Measurements from ENCODE around the gene EIF1AX.
"Not testable (repeated sequence)": the region's sequence is repeated elsewhere in the genome, so short reads cannot be mapped to it uniquely, and the experiment has no call there.

Gene EIF1AX

GRCh38 chrX:20128670-20129069, 13.0 kb downstream of the EIF1AX start:
- in situ Hi-C loops (cut with HindIII; ENCODE audit: low sequenced_read_pairs), result no loop called here

GRCh38 chrX:20127440-20127839, 14.2 kb downstream of the EIF1AX start:
- in situ Hi-C loops (cut with HindIII; ENCODE audit: low sequenced_read_pairs), result not testable (repeated sequence)

DNA sequence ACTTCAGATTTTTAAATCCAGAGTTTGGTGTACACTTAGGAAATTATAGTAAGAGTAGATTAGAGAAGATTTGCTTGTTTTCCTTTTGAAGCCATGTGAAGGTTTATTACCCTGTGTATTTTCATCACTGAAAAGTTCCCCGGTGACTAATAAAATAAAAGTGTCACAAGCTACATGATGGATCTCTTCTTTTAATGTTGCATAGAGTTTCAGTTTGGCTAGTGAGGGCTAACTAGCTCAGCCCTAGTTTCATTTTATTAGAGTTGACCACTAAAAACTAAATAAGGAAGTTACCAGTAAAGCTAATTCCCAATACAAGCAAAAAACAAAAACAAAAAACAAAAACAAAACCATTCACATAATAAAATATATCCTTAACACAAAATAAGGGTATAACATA, 14.8 kb downstream of the EIF1AX start:
- in situ Hi-C loops (cut with HindIII; ENCODE audit: low sequenced_read_pairs), result not testable (repeated sequence)

GRCh38 chrX:20124964-20125363, 16.7 kb downstream of the EIF1AX start:
- in situ Hi-C loops (cut with HindIII; ENCODE audit: low sequenced_read_pairs), result no loop called here

GRCh38 chrX:20118065-20118824, 23.4 kb downstream of the EIF1AX start:
- in situ Hi-C loops (cut with HindIII; ENCODE audit: low sequenced_read_pairs), result no loop called here

GRCh38 chrX:20116577-20117240, 24.9 kb downstream of the EIF1AX start, which contains the start of gene MAP7D2:
Gene MAP7D2 (minus strand): TSS chrX:20116907. CDS start chrX:20116879, 28 bp downstream.
- in situ Hi-C loops (cut with HindIII; ENCODE audit: low sequenced_read_pairs), result no loop called here

- in situ Hi-C loops (cut with HindIII; ENCODE audit: low sequenced_read_pairs), result no loop called here
These were observed 25.5 kb downstream of the EIF1AX start for GRCh38 chrX:20116087-20116576.

- in situ Hi-C loops (cut with HindIII; ENCODE audit: low sequenced_read_pairs), result no loop called here
These were observed 29.4 kb downstream of the EIF1AX start for GRCh38 chrX:20112022-20112774.

- in situ Hi-C loops (cut with HindIII; ENCODE audit: low sequenced_read_pairs), result no loop called here
These were observed 30.4 kb downstream of the EIF1AX start for GRCh38 chrX:20111271-20111670.

GRCh38 chrX:20101934-20102581, 39.6 kb downstream of the EIF1AX start:
- in situ Hi-C loops (cut with HindIII; ENCODE audit: low sequenced_read_pairs), result no loop called here

GRCh38 chrX:20091499-20091898, 50.1 kb downstream of the EIF1AX start:
- in situ Hi-C loops (cut with HindIII; ENCODE audit: low sequenced_read_pairs), result no loop called here

DNA sequence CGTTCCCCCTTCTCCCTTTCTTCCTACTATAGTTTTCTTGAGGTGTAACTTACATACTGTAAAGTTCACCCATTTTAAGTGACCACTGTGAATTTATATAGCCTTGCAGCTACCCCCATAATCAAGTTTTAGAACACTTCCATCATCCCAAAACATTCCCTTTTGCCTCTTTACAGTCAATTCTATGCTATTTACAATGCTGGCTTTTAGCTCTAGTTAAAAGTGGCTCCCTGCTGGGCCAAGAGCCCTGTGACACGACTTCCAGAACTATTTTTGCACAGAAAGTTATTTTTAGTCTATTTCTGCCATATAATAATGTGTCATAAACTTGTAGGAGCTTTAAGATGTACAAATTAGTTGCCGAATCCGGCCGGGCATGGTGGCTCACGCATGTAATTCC, 51.8 kb downstream of the EIF1AX start:
- in situ Hi-C loops (cut with HindIII; ENCODE audit: low sequenced_read_pairs), result no loop called here

DNA sequence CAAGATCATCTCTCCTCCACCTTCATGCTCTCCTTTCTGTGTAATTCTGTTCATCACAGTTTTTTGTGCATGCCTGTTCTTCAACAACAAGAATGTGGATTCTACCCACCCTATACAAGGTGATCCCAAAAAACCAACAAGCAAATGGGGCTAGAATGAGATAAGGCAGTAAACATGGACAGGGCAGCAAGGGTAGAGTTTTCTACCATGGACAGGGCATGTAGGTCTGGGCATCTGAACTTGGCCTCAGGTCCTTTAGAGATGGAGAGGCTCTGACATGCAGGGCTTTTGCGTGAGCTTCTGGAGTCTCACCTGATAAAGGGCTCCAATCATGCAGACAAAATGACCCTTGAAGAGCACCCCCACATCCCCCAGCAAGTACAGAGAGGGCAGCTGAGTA, 61.4 kb downstream of the EIF1AX start:
- in situ Hi-C loops (cut with HindIII; ENCODE audit: low sequenced_read_pairs), result no loop called here

All from DLD1 (cell line).